GM23248 (cell line): ENCODE measurements around the gene ESYT3. TPM values are rescaled to one million over a fixed set of nuclear protein-coding genes. Genes with fewer than 3 reads are reported as not detected.

Experiments
- DNase-seq: peaks from one replicate; pipeline ENCODE4 v3.0.0-alpha.2; 2015
- H2AFZ ChIP-seq: fragments of 200-600 bp; sonication (generic); 2 replicates; pipeline ENCODE4 v1.6.1; 2016; ENCODE audit warnings: antibody characterized with exemption
- H3F3A ChIP-seq: fragments of 200-600 bp; sonication (generic); 2 replicates; pipeline ENCODE4 v1.6.1; 2016; ENCODE audit warnings: mild to moderate bottlenecking, antibody characterized with exemption, mixed run types; ENCODE audit not compliant: insufficient read depth
- H3K27ac ChIP-seq: fragments of 200-600 bp; sonication (generic); 2 replicates; pipeline ENCODE4 v1.5.1; 2016; ENCODE audit warnings: mild to moderate bottlenecking
- H3K27me3 ChIP-seq: fragments of 200-600 bp; sonication (generic); replicated peaks from 2 replicates; pipeline ENCODE4 v1.6.1; 2016; ENCODE audit warnings: mild to moderate bottlenecking; ENCODE audit not compliant: insufficient read depth
- H3K36me3 ChIP-seq: fragments of 200-600 bp; sonication (generic); 2 replicates; pipeline ENCODE4 v1.6.1; 2016; ENCODE audit warnings: low read depth, mild to moderate bottlenecking
- H3K4me1 ChIP-seq: fragments of 200-600 bp; sonication (generic); 2 replicates; pipeline ENCODE4 v1.6.1; 2016; ENCODE audit warnings: mild to moderate bottlenecking; ENCODE audit not compliant: insufficient read depth
- H3K4me2 ChIP-seq: fragments of 200-600 bp; sonication (generic); one replicate; pipeline ENCODE4 v1.6.1; 2016; ENCODE audit warnings: mild to moderate bottlenecking; ENCODE audit not compliant: unreplicated experiment
- H3K4me3 ChIP-seq: fragments of 200-600 bp; sonication (generic); 2 replicates; pipeline ENCODE4 v1.5.1; 2016; ENCODE audit warnings: mild to moderate bottlenecking
- H3K79me2 ChIP-seq: fragments of 200-600 bp; sonication (generic); 2 replicates; pipeline ENCODE4 v1.6.1; 2016; ENCODE audit warnings: mild to moderate bottlenecking; ENCODE audit not compliant: insufficient read depth
- H3K9ac ChIP-seq: fragments of 200-600 bp; sonication (generic); 2 replicates; pipeline ENCODE4 v1.6.1; 2016; ENCODE audit warnings: mild to moderate bottlenecking
- H3K9me2 ChIP-seq: fragments of 200-600 bp; sonication (generic); 2 replicates; pipeline ENCODE4 v1.6.1; 2016; ENCODE audit warnings: mixed run types, mild to moderate bottlenecking, moderate library complexity; ENCODE audit not compliant: insufficient read depth
- H3K9me3 ChIP-seq: fragments of 200-600 bp; sonication (generic); one replicate; pipeline ENCODE4 v1.6.1; 2017; ENCODE audit warnings: low read depth
- H4K20me1 ChIP-seq: fragments of 200-600 bp; sonication (generic); 2 replicates; pipeline ENCODE4 v1.6.0; 2016; ENCODE audit not compliant: insufficient read depth
- EZH2 ChIP-seq: fragments of 200-600 bp; sonication (generic); IDR thresholded peaks from 2 replicates; pipeline ENCODE4 v1.6.1; 2018; ENCODE audit warnings: antibody characterized with exemption, mild to moderate bottlenecking; ENCODE audit not compliant: insufficient read depth, poor library complexity, severe bottlenecking
- EZH2phosphoT487 ChIP-seq: fragments of 200-600 bp; sonication (generic); IDR thresholded peaks from 2 replicates; pipeline ENCODE4 v1.6.1; 2018; ENCODE audit warnings: antibody characterized with exemption, moderate library complexity, mild to moderate bottlenecking, low read depth; ENCODE audit not compliant: insufficient read depth
- WGBS, 2 experiments: methylation state at CpG; one replicate each; pipeline ENCODE4 v1.1.6; 2015 to 2017; ENCODE audit warnings: low lambda C conversion rate in 2 of 2, low coverage in 1 of 2; ENCODE audit errors: missing lambda C conversion rate in 2 of 2; 5-methylcytosine and 5-hydroxymethylcytosine counted together
- in situ Hi-C: fragments of 300-500 bp; cut with MboI; formaldehyde crosslinking; loops from 2 replicates; pipeline ENCODE4 v1.15.0; 2020
- polyA plus RNA-seq: library from polyadenylated mRNA; unstranded; fragments of >200 nt; fragmentation: Nextera tagmentation; extraction: Ambion mirVana; gene quantifications from 2 replicates; pipeline ENCODE4 v1.2.1, GENCODE V29; 2016
- total RNA-seq: library from RNA; depleted of rRNA; stranded (reverse); fragments of >200 nt; shearing (Covaris generic); gene quantifications from 2 replicates; pipeline ENCODE4 v1.2.3, GENCODE V29; 2014

The ESYT3 gene
- total and polyA plus RNA-seq, 2 experiments from 2014 or later, result 0.48 to 1.3 TPM

DNA sequence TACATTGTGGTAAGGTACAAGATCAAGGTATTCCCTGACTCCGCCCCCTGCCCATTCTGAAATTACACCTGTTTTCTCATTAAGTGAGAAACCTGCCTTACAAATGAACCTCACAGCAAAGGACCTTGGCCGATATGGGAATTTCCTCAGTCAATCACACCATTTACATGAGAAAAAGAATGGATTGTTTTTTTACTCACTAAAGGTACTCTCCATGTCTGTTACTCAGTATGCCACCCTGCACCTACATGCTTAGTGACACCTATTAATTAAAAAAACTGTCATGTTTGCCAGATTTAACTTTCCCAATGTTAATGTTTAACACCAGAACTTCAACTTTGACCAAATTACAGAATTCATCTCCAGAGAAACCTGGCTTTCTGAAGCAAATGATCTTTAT, 62.0 kb downstream of the ESYT3 start:
- Histone ChIP-seq H3K9ac (no peak overlapping the region), H2AFZ (no peak overlapping the region), H4K20me1 (no peaks in the 10 kb centered on the region), H3K9me3 (no peaks in the 10 kb centered on the region), H3K4me3 (no peak overlapping the region), H3K27me3 (no peaks in the 10 kb centered on the region), H3K4me1 (peaks cover 23% of the 10 kb centered on the region), H3K27ac (no peak overlapping the region), H3K79me2 (no peaks in the 10 kb centered on the region), H3K4me2 (no peak overlapping the region), H3K9me2 (no peaks in the 10 kb centered on the region), H3K36me3 (no peaks in the 10 kb centered on the region), H3F3A (peaks cover 21% of the 10 kb centered on the region)
- WGBS, 2 experiments, result 98% methylated on average over 2 of the region's 2 CpGs
- no peak for TF ChIP-seq EZH2phosphoT487
- TF ChIP-seq EZH2, result no peak
- in situ Hi-C loops, result no loop called here
- no peak for DNase-seq

GRCh38 chr3:138497021-138497420, 62.6 kb downstream of the ESYT3 start:
- in situ Hi-C loops, result no loop called here
- no peaks in the 10 kb centered on the region for H3K79me2 ChIP-seq
- no peak overlapping the region for H3K9ac ChIP-seq
- DNase-seq, result no peak
- no peak overlapping the region for H3K27ac ChIP-seq
- H3K9me3 ChIP-seq, result no peaks in the 10 kb centered on the region
- H3K9me2 ChIP-seq, result no peaks in the 10 kb centered on the region
- peaks cover 21% of the 10 kb centered on the region for H3F3A ChIP-seq
- no peaks in the 10 kb centered on the region for H3K27me3 ChIP-seq
- no peak overlapping the region for H3K4me3 ChIP-seq
- no peak for TF ChIP-seq EZH2phosphoT487
- no peak for TF ChIP-seq EZH2
- no peak overlapping the region for H2AFZ ChIP-seq
- no peak overlapping the region for H3K4me2 ChIP-seq
- H3K4me1 ChIP-seq, result peaks cover 23% of the 10 kb centered on the region
- H4K20me1 ChIP-seq, result no peaks in the 10 kb centered on the region
- no peaks in the 10 kb centered on the region for H3K36me3 ChIP-seq

- peaks cover 21% of the 10 kb centered on the region for H3F3A ChIP-seq
- WGBS, 2 experiments, result 98 to 100% methylated on average over 1 of the region's 1 CpG
- TF ChIP-seq EZH2phosphoT487 (no peak), EZH2 (no peak)
Observed at GRCh38 chr3:138497851-138498250, 63.4 kb downstream of the ESYT3 start.

DNA sequence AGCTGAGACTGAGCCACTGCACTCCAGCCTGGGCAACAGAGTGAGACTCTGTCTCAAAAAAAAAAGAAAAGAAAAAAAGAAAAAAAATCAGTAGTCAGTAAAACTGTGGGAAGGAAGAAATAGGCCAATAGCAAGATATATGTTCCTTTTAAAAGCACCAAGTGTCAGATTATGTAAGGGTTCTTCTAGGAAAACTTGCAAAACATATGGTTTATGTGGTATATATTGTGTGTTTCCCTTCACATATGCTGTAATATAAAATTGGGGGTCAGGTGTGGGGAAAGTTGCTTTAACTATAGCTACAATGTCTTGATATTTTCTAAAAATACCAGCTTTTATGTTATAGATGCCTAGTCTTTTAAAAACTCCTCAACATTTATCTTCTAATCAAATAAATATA, 64.6 kb downstream of the ESYT3 start:
- H3K36me3 ChIP-seq, result no peaks in the 10 kb centered on the region

More at GRCh38 chr3:138497851-138498250, 63.4 kb downstream of the ESYT3 start:
- H4K20me1 ChIP-seq, result no peaks in the 10 kb centered on the region
- H3K9me3 ChIP-seq, result no peaks in the 10 kb centered on the region
- no peak overlapping the region for H3K9ac ChIP-seq
- DNase-seq, result no peak
- no peak overlapping the region for H3K4me3 ChIP-seq
- H3K27me3 ChIP-seq, result no peaks in the 10 kb centered on the region
- in situ Hi-C loops, result no loop called here
- peaks cover 23% of the 10 kb centered on the region for H3K4me1 ChIP-seq
- H3K79me2 ChIP-seq, result no peaks in the 10 kb centered on the region
- H3K4me2 ChIP-seq, result no peak overlapping the region
- no peaks in the 10 kb centered on the region for H3K9me2 ChIP-seq
- no peaks in the 10 kb centered on the region for H3K36me3 ChIP-seq
- H3K27ac ChIP-seq, result no peak overlapping the region
- H2AFZ ChIP-seq, result no peak overlapping the region

GRCh38 chr3:138507524-138507923, 73.1 kb downstream of the ESYT3 start:
- Histone ChIP-seq H3K4me1 (no peaks in the 10 kb centered on the region), H3K9ac (no peak overlapping the region), H3K36me3 (no peaks in the 10 kb centered on the region), H3K79me2 (no peaks in the 10 kb centered on the region), H3K9me3 (no peaks in the 10 kb centered on the region), H3K9me2 (no peaks in the 10 kb centered on the region), H3K4me2 (no peak overlapping the region), H4K20me1 (no peaks in the 10 kb centered on the region), H3F3A (no peaks in the 10 kb centered on the region), H3K4me3 (no peak overlapping the region), H2AFZ (no peak overlapping the region), H3K27me3 (no peaks in the 10 kb centered on the region), H3K27ac (no peak overlapping the region)
- TF ChIP-seq EZH2 (no peak), EZH2phosphoT487 (no peak)
- no peak for DNase-seq
- in situ Hi-C loops, result no loop called here
- WGBS, 2 experiments, result 96 to 99% methylated on average over 3 of the region's 3 CpGs

More for the DNA sequence above, 64.6 kb downstream of the ESYT3 start:
- no peak overlapping the region for H3K4me2 ChIP-seq
- H3K9ac ChIP-seq, result no peak overlapping the region
- H4K20me1 ChIP-seq, result no peaks in the 10 kb centered on the region
- H3K79me2 ChIP-seq, result no peaks in the 10 kb centered on the region
- peaks cover 19% of the 10 kb centered on the region for H3K4me1 ChIP-seq
- in situ Hi-C loops, result no loop called here
- no peak overlapping the region for H3K4me3 ChIP-seq
- DNase-seq, result no peak
- no peaks in the 10 kb centered on the region for H3K27me3 ChIP-seq
- peaks cover 12% of the 10 kb centered on the region for H3F3A ChIP-seq
- H2AFZ ChIP-seq, result no peak overlapping the region
- no peaks in the 10 kb centered on the region for H3K9me3 ChIP-seq
- no peak for TF ChIP-seq EZH2
- no peak for TF ChIP-seq EZH2phosphoT487
- no peak overlapping the region for H3K27ac ChIP-seq
- H3K9me2 ChIP-seq, result no peaks in the 10 kb centered on the region
